ENCODE data around the gene ADAM33. TPM values are rescaled to one million over a fixed set of nuclear protein-coding genes. Genes with fewer than 3 reads are reported as not detected.

Gene ADAM33
- total RNA-seq, 1 experiment from 2014 or later, result not detected

DNA sequence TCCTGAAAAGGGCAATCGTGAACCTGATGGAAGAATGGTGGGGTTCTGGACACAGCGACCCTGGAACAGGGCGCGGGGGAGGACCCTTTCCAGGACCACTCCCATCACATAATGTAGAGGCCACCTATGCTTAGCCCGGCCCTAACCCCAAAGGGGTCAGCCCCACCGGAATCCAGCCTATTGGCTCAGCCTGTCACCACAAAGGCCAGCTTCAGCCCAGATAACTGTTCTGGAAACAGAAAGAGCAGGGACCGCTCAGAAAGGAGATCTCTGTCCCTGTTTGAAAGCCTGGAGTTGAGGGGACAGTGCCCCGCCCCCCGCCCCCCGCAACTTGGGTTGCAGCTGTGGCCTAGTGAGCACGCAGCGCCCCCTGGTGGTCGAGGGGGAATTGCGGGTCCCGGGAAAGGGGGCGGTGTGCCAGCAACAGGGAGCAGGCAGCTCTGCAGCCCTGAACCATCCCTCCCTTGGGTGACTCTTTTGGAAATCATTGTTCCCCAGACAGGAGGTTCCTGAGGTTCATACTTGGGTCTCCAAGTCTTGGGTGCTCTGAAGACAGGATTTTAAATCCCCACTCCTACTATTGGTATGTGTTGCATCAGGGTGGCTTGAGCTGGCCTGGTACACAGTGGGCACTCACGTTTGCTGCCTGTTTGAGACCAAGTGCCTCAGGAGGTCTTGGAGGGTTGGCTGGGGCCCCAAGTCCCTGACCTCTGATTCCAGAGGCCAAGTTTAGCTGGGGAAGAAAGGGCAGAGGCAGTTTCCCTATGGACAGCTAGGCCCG lies 29.1 kb upstream of the ADAM33 start:
- in situ Hi-C loops (cut with HindIII; ENCODE audit: low pct_unique_long_range_greater_than_20kb, low sequenced_read_pairs), result no loop called here
- peak; percentile 45 for DNase-seq (ENCODE audit: low read depth)

DNA sequence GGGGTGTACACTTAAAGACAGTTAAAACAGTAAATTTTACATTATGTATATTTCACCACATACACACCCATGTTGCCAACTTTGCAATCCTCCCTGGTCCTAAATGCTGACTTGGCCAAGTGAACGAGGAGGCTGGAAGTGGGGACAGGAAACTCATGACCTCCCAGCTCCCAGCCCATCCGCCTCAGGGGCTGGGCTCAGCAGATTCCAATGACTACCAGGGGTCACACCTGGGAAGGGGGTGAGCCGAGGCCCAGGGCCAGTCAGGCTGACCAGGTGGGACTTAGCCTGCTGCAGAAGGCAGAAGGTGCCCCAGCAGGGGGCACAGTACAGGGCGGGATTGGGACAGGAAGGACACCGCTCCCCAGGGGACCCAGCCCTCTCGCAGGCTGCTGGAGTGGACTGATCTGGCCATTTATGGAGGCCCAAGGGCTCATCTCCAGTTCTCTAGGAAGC lies 28.2 kb upstream of the ADAM33 start:
- in situ Hi-C loops (cut with HindIII; ENCODE audit: low pct_unique_long_range_greater_than_20kb, low sequenced_read_pairs), result no loop called here
- DNase-seq (ENCODE audit: low read depth), result no peak

DNA sequence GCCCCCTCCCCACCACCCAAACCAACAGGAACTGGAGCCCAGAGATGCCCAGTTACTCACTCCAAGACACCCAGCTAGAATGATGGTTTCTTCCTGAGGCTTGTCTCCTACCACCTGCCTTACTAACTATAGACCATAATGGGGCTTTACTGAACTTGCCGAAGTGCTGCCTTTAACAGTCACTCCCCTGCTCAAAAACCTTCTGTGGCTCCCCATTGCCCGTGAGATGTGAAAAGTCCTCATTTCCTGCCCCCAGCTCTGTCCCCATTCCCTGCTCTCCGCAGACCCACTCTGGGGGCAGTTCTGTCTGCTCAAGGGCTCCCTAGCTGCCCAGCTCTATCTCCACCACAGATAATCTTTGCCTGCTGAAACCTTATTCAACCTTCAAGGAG lies 25.7 kb upstream of the ADAM33 start:
- in situ Hi-C loops (cut with HindIII; ENCODE audit: low pct_unique_long_range_greater_than_20kb, low sequenced_read_pairs), result no loop called here
- no peak for DNase-seq (ENCODE audit: low read depth)

DNA sequence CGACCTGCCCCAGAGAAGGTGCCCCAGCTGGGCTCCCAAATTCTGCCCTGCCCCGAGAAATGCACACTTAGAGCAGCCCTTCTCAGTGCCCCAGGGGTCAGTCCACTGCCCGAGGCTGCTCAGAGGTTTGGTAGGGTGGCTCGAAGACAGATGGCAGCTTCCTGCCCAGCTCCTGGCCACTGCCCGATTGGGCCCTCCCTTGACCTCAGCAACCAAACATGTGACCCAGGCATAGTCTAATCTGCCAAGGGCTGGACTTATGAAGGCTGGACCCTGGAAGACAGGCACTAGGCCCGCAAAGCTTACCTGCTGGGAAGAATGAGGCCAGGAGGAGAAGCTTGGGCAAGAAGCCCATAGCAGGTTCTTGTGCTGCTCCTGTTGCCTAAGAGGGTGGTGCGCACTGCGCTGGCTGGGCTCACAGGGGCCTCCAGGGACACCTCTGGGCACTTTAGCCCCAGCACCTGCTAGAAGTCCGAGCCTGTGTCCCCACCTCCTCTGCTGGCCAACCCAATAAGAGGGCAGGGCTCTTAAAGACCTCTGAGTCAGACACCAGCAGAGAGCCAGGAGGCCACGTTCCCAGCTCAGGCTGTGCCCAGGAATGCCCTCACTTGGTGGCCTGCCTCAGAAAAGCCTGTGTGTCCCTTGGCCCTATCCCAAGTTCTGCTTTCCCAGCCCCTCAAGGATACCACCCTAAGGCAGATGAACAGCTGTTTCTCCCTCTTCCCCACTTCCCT lies 25.1 kb upstream of the ADAM33 start:
- in situ Hi-C loops (cut with HindIII; ENCODE audit: low pct_unique_long_range_greater_than_20kb, low sequenced_read_pairs), result no loop called here
- DNase-seq (ENCODE audit: low read depth), result no peak

DNA sequence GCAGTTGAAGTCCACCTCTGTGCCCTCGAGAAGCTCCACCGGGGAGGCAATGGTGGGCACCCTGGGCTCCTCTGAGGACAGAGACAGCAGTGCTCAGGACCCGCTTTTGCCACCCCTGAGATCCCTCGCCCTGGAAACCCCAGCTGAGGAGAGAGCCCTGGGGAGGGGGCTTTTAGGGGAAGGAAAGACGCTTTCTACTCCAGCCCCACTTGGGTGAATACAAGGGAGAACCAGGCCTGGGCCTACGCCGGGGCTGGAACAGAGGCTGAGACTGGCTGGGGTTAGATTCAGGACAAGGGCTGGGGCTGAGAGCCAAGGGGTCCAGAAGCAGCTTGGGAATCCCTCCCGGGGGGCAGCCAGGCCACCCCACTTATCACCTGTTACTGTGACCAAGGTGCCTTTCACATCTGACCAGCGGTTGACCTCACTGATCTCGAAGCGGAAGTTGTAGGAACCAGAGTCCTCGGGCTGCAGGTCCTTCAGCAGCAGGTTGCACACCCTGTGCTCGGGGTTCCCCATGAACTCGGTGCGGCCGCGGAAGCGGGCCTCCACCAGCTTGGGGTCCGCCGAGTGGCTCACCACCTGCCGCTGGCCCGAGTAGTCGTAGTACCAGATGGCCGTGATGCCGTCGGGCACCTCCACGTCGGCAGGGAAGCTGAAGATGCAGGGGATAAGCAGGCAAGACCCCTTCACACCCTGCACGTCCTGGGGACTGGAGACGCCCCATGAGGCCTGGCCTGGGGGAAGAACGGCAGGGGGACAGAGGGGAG lies 24.3 kb upstream of the ADAM33 start:
- no peak for DNase-seq (ENCODE audit: low read depth)
- in situ Hi-C loops (cut with HindIII; ENCODE audit: low pct_unique_long_range_greater_than_20kb, low sequenced_read_pairs), result no loop called here

DNA sequence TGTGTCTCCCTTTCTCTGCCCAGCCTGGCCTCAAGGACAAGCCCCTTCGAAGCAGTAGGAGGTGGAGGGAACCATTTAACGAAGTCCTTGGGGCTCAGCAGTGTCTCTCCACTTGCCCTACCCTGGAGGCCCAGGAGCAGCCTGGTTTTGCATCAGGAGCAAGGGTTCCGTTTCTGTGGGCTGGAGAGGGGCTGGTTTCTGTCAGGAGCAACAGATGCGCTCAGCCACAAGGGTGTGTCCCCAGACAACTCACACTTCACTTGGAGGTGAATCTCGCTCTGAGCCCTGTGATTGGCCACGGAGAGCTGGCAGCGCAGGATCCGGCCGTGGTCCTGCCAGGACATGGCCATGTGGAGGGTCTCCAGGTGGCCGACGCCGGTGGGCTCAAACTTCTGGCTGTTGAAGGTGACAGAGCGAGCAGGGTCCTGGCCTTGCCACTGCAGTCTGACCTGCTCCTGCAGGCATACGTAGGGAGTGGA lies 23.7 kb upstream of the ADAM33 start:
- no peak for DNase-seq (ENCODE audit: low read depth)
- in situ Hi-C loops (cut with HindIII; ENCODE audit: low pct_unique_long_range_greater_than_20kb, low sequenced_read_pairs), result no loop called here

DNA sequence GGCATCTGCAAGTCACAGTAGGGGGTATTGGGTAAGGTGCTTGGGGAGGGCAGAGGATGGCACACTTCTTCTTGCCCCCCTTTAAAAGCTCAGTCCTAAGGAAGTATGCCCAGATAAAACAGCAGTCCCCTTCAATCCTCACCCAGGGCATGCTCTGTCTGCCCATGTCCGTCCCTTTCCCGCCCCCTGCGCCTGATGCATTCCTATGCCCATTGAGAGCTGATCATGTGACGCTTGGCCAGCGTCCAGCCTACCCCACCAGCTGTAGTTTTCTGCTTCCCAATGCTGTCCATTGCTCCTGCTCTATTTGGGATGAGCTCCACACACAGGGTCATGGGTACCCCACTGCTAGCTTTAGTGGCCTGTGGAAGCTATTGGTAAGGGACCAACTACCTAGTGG lies 22.3 kb upstream of the ADAM33 start:
- no peak for DNase-seq (ENCODE audit: low read depth)
- in situ Hi-C loops (cut with HindIII; ENCODE audit: low pct_unique_long_range_greater_than_20kb, low sequenced_read_pairs), result no loop called here

DNA sequence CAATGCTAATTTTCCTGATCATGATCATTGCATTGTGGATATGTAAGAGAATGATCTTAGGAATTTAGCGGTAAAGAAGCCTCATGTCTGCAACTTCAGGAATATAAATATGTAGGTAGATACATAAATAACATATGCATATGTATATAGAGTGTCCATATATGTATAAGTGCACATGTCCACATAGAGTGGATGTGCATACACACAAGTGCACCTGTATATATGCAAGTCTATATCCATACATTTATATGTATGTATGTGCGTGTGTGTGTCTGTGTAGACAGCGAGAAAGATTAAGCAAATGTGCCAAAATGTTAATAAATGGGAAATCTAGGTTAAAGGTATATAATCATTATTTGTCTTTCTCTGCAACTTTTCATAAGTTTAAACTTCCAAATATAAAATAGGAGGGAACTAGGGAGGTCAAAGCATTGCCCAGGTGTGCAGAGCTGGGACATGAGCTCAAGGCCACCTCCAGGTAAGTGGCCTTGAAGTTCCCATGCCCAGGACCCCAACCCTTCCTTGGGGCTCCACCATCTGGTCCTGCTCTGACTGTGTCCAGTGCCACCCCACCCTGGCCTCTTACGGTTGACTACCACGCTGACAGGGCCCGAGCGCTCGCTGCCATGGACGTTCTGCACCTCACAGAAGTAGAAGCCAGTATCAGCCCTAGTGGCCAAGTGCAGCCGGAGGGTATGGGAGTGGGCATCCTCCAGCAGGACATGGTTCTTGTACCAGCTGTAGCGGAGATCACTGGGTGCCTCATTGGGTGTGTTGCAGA lies 21.0 kb upstream of the ADAM33 start:
- in situ Hi-C loops (cut with HindIII; ENCODE audit: low pct_unique_long_range_greater_than_20kb, low sequenced_read_pairs), result no loop called here
- DNase-seq (ENCODE audit: low read depth), result no peak

DNA sequence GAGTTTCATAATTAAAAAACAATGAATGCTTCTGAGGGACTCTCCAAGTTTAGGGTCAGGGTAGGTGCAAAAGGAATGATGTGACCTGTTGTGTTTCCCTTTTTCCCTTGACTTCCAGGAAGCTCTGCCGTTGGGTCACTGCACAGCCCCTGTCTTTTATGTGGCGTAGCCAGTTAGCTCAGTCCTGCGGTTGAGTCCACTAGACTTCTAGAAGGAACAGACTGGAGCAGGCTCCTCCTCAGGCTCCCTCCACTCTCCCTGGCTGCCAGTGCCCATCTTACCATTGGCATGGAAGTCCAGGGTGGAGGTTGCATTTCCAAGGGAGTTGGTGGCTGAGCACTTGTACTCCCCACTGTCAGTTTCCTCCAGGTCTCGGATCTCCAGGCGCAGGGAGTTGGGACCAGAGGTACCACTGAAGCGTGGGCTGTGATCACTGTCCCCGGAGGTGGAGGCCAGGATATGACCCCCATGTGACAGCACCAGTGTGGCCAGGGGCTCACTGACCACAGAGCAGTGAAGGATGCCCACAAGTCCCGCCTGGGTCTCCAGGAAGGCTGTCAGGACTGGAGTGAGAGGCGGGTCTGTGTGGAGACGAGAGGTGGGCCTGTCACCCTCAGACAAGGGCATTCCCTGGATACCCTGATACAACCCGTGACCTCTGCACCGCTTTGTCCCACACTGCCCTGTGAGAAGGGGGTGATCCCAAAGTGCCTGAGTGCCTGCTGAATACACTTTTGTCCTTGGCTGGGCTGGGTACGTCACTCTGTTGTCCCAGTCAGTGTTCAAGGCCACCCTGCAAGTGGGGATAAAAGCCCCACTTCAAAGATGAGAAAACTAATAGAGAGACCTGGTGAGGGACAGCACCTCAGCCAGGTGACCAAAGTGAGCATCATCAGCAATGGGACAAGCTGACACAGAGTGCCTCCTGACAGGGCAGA lies 19.5 kb upstream of the ADAM33 start:
- in situ Hi-C loops (cut with HindIII; ENCODE audit: low pct_unique_long_range_greater_than_20kb, low sequenced_read_pairs), result no loop called here
- no peak for DNase-seq (ENCODE audit: low read depth)

DNA sequence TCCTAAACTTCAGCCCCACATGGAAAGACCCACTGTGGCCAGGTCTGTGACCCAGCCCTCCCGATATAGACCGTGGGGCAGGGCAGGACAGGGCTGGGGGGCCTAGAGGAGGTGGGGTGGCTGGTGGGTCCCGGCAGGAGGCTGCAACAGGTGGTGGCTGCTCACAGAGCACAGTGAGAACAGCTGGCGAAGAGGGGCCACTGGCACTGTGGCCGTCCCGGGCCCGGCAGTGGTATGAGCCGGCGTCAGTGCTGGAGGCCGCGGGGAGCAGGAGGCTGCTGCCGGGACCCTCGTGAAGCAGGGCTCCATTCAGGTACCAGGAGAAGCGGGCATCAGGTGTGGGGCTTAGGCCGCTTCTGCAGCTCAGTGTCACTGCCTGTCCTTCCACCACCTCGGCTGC lies 17.2 kb upstream of the ADAM33 start:
- no peak for DNase-seq (ENCODE audit: low read depth)
- in situ Hi-C loops (cut with HindIII; ENCODE audit: low pct_unique_long_range_greater_than_20kb, low sequenced_read_pairs), result no loop called here

DNA sequence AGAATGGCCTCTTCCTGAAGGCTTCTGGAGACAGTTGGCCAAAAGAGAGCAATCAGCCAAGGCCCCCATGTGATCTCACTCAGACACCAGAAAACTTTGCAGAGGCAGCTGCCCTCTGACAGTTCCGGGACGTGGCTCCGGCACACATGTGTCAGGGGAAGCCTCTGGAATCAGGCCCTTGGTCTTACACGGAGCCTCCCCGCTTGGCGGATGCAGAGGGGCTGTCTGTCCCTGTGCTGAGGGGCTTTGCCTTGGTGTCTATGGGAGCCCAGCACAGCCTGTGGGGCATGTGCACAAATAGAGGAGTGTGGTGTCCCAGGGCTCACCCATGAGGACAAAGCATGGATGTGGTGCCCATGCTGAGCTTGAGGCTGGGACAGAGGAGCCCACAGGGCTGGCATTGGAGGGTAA lies 16.8 kb upstream of the ADAM33 start:
- in situ Hi-C loops (cut with HindIII; ENCODE audit: low pct_unique_long_range_greater_than_20kb, low sequenced_read_pairs), result no loop called here
- DNase-seq (ENCODE audit: low read depth), result no peak

DNA sequence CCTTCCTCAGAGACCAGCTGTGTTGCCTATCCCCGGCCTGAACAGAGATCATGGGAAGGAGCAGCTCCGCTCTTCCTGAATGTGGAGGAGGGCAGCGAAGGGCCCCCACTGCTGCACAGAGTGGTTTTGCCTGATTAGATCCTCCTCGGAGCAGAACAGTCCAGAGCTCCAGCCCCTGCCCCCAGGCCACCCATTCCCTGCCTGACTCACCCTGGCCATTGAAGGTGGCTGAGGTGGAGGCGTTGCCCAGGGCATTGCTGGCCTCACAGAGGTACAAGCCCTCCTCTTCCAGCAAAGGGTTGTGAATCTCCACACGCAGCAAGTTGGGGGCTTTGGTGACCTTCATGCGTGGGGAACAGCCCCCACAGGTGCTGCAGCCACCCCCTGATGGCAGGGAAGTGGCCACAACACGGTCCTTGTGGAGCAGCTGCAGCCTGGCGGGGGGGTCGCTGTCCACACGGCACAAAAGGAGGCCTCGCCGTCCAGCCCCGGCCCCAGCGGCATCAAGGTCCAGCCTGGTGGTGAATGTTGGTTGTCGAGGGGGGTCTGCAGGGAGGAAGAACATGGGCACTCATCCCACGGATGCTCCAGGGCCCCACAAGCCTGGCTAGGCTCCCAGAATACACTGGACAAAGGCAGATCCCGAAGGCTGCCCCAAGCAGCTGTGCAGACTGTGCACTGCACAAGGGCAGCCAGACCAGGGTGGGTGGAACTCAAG lies 15.9 kb upstream of the ADAM33 start:
- in situ Hi-C loops (cut with HindIII; ENCODE audit: low pct_unique_long_range_greater_than_20kb, low sequenced_read_pairs), result no loop called here
- DNase-seq (ENCODE audit: low read depth), result no peak

DNA sequence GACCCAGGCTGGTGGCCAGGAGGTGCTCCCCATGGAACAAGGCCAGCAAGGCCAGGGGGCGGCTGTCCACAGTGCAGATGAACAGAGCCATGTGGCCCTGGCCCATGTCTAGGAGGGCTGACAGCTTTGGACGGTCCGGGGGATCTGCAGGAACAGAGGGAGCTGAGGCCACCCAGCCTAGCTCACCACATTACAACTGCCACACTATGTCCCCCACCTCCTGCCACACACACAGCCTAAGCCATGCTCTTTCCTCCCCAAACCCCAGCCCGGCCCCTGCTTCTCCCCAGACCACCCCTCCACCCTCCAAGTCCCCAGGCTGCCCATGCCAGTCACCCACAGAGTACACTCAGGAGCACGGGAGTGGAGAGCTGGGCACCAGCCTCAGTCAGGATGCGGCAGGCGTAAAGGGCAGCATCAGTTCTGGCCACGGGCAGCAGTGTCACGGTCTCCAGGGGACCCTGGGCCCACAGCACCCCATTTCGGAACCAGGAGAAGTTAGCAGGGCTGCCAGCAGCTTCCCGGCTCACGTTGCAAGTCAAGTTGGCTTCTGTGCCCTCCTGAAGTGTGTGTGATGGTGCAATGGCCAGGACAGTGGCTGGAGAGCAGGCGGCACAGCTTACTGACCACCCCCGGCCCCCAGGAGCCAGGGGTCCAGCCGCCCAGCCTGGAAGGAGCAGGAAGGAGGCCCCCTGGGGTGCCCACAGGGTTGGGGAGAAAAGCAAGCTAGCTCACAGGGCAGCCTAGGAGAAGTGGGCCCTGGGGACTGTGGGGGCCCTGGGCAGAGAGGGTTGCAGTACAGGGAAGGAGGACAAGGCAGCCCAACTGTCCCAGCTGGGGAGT lies 15.2 kb upstream of the ADAM33 start:
- in situ Hi-C loops (cut with HindIII; ENCODE audit: low pct_unique_long_range_greater_than_20kb, low sequenced_read_pairs), result no loop called here
- DNase-seq (ENCODE audit: low read depth), result no peak

DNA sequence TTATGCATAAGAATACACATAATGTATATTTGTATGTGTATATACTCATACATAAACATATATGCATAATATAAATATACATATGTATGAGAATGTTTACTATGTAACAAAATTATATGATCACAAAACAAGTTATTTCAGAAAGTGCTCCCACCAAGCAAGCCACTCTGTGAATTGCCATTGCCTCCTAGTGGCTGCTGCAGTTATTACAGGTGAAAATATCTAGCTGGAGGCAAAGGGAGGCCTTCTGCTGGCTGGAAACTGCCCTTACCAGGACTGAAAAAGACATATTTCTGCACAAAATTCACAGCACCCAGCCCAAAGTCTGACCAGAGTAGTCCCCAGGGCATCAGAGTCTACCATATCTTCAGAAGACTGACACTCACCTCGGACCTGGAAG lies 14.4 kb upstream of the ADAM33 start:
- in situ Hi-C loops (cut with HindIII; ENCODE audit: low pct_unique_long_range_greater_than_20kb, low sequenced_read_pairs), result no loop called here
- DNase-seq (ENCODE audit: low read depth), result no peak

DNA sequence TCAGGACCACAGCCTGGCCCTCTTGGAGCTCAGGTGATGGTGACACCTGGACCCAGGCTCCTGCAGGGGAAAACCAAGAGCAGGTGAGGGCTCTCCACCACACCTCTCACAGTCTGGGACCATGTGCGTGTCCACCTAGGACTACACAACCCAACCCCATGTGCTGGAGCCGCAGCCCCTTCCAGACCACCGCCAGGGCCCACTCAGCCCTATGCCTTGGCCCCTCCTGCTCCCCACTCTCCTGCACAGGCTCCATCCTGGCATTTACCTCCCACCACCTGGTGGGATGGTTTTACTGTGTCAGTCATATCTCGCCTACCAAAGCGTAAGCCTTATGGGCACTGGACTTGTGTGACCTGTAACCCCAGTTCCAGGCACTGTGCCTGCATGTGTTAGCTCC lies 13.1 kb upstream of the ADAM33 start:
- DNase-seq (ENCODE audit: low read depth), result no peak
- in situ Hi-C loops (cut with HindIII; ENCODE audit: low pct_unique_long_range_greater_than_20kb, low sequenced_read_pairs), result no loop called here

DNA sequence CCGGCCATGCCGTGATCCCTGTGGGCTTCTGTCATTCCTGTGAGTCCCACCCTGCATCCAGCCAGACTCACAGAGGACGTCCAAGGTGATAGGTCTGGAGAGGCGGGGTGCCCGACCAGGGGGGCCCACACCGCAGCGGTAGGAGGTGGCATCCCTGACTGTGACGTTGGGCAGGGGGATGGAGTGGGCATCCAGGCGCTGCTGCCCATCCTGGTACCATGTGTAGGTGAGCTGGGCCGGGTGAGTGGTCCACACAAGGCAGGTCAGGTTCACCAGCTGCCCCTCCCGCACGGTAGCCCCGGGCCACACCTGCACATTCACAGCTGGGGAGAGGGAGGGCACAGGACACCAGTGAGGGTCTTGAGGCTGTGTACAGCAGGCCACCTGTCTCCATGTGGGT lies 11.6 kb upstream of the ADAM33 start:
- no peak for DNase-seq (ENCODE audit: low read depth)
- in situ Hi-C loops (cut with HindIII; ENCODE audit: low pct_unique_long_range_greater_than_20kb, low sequenced_read_pairs), result no loop called here
